H9 (cell line): ENCODE results near the gene RFX4. TPM values are rescaled to one million over a fixed set of nuclear protein-coding genes. Genes with fewer than 3 reads are reported as not detected.

Experiments used
- DNase-seq: peaks from one replicate; pipeline ENCODE4 v3.0.0-alpha.2; 2017
- H2AFZ ChIP-seq: one replicate; pipeline ENCODE4 v1.6.1; 2013; ENCODE audit warnings: mild to moderate bottlenecking, low read length, control low read depth, moderate library complexity
- H2AK5ac ChIP-seq: 2 replicates; pipeline ENCODE4 v1.6.1; 2013; ENCODE audit warnings: low read length, control low read depth, mixed read lengths; ENCODE audit not compliant: insufficient read length
- H2BK120ac ChIP-seq: one replicate; pipeline ENCODE4 v1.6.1; 2013; ENCODE audit warnings: low read depth, mild to moderate bottlenecking, low read length, control low read depth, inconsistent platforms; ENCODE audit not compliant: poor library complexity, severe bottlenecking
- H2BK12ac ChIP-seq: 2 replicates; pipeline ENCODE4 v1.6.1; 2013; ENCODE audit warnings: low read length, control low read depth, mixed read lengths, low read depth; ENCODE audit not compliant: insufficient read length
- H2BK15ac ChIP-seq: 2 replicates; pipeline ENCODE4 v1.6.1; 2013; ENCODE audit warnings: low read depth, low read length, control low read depth
- H2BK20ac ChIP-seq: one replicate; pipeline ENCODE4 v1.6.1; 2013; ENCODE audit warnings: low read depth, mild to moderate bottlenecking, low read length, control low read depth, inconsistent platforms; ENCODE audit not compliant: poor library complexity, severe bottlenecking
- H2BK5ac ChIP-seq: 2 replicates; pipeline ENCODE4 v1.6.1; 2013; ENCODE audit warnings: low read length, control low read depth, mixed read lengths; ENCODE audit not compliant: insufficient read length
- H3K14ac ChIP-seq: 2 replicates; pipeline ENCODE4 v1.6.1; 2013; ENCODE audit warnings: low read length, control low read depth; ENCODE audit not compliant: insufficient read depth
- H3K18ac ChIP-seq: 2 replicates; pipeline ENCODE4 v1.6.1; 2013; ENCODE audit warnings: low read depth, mild to moderate bottlenecking, mixed read lengths, low read length, control low read depth; ENCODE audit not compliant: insufficient read length
- H3K23ac ChIP-seq: 2 replicates; pipeline ENCODE4 v1.6.1; 2013; ENCODE audit warnings: low read length, control low read depth, mixed read lengths, low read depth; ENCODE audit not compliant: insufficient read length
- H3K23me2 ChIP-seq: 2 replicates; pipeline ENCODE4 v1.6.1; 2013; ENCODE audit warnings: low read depth, mild to moderate bottlenecking, mixed read lengths, low read length, control low read depth; ENCODE audit not compliant: insufficient read length, poor library complexity, severe bottlenecking
- H3K27ac ChIP-seq: 2 replicates; pipeline ENCODE4 v1.5.1; 2013; ENCODE audit warnings: low read length, control low read depth, mixed read lengths, low read depth; ENCODE audit not compliant: insufficient read length
- H3K27me3 ChIP-seq: 2 replicates; pipeline ENCODE4 v1.6.1; 2013; ENCODE audit warnings: low read length, control low read depth, inconsistent platforms; ENCODE audit not compliant: insufficient read depth
- H3K4ac ChIP-seq: 2 replicates; pipeline ENCODE4 v1.6.1; 2013; ENCODE audit warnings: low read depth, mild to moderate bottlenecking, control low read depth, inconsistent platforms, low read length, moderate library complexity
- H3K4me1 ChIP-seq: 2 replicates; pipeline ENCODE4 v1.6.1; 2013; ENCODE audit warnings: low read length, control low read depth, inconsistent platforms; ENCODE audit not compliant: insufficient read depth
- H3K4me2 ChIP-seq: 2 replicates; pipeline ENCODE4 v1.6.1; 2013; ENCODE audit warnings: low read length, control low read depth, mixed read lengths; ENCODE audit not compliant: insufficient read length, insufficient read depth
- H3K56ac ChIP-seq: 2 replicates; pipeline ENCODE4 v1.6.1; 2013; ENCODE audit warnings: low read depth, mild to moderate bottlenecking, mixed read lengths, low read length, control low read depth; ENCODE audit not compliant: insufficient read length
- H3K79me1 ChIP-seq: 2 replicates; pipeline ENCODE4 v1.6.1; 2013; ENCODE audit warnings: low read depth, mild to moderate bottlenecking, moderate library complexity, low read length, control low read depth, inconsistent platforms; ENCODE audit not compliant: insufficient read depth, poor library complexity, severe bottlenecking
- H3K79me2 ChIP-seq: 2 replicates; pipeline ENCODE4 v1.6.1; 2013; ENCODE audit warnings: low read length, control low read depth, inconsistent platforms; ENCODE audit not compliant: insufficient read depth
- H3K9ac ChIP-seq: 2 replicates; pipeline ENCODE4 v1.6.1; 2013; ENCODE audit warnings: low read length, control low read depth, mixed read lengths; ENCODE audit not compliant: insufficient read length; ENCODE audit errors: extremely low read depth
- H3K9me3 ChIP-seq: one replicate; pipeline ENCODE4 v1.6.1; 2013; ENCODE audit warnings: low read depth, low read length, inconsistent platforms; ENCODE audit not compliant: control insufficient read depth
- H3T11ph ChIP-seq: one replicate; pipeline ENCODE4 v1.6.1; 2013; ENCODE audit warnings: mild to moderate bottlenecking, low read length, control low read depth, inconsistent platforms
- H4K20me1 ChIP-seq: one replicate; pipeline ENCODE4 v1.6.1; 2013; ENCODE audit not compliant: control insufficient read depth, insufficient read length, insufficient read depth
- H4K5ac ChIP-seq: 2 replicates; pipeline ENCODE4 v1.6.1; 2013; ENCODE audit warnings: low read depth, mild to moderate bottlenecking, mixed read lengths, low read length, control low read depth; ENCODE audit not compliant: insufficient read length
- H4K8ac ChIP-seq: replicated peaks from 2 replicates; pipeline ENCODE4 v1.6.1; 2013; ENCODE audit warnings: low read length, control low read depth, mixed read lengths, low read depth; ENCODE audit not compliant: insufficient read length
- H4K91ac ChIP-seq: 2 replicates; pipeline ENCODE4 v1.6.1; 2013; ENCODE audit warnings: low read depth, mild to moderate bottlenecking, moderate library complexity, mixed read lengths, low read length, control low read depth; ENCODE audit not compliant: insufficient read length
- H3K27ac Mint-ChIP-seq, 3 experiments: 2 replicates in 2 of 3; 3 replicates in 1 of 3; pipeline ENCODE4 v1.8.0; 2020 to 2021; ENCODE audit warnings: mixed read lengths in 3 of 3, mild to moderate bottlenecking in 1 of 3, moderate library complexity in 1 of 3
- H3K27me3 Mint-ChIP-seq: 2 replicates; pipeline ENCODE4 v1.8.0; 2021; ENCODE audit warnings: low read depth, mild to moderate bottlenecking, moderate library complexity, mixed read lengths
- H3K36me3 Mint-ChIP-seq, 3 experiments: 2 replicates in 2 of 3; 3 replicates in 1 of 3; pipeline ENCODE4 v1.8.0; 2020 to 2021; ENCODE audit warnings: low read depth in 3 of 3, mixed read lengths in 3 of 3; ENCODE audit not compliant: insufficient read depth in 1 of 3
- H3K4me1 Mint-ChIP-seq, 2 experiments: 2 replicates each; pipeline ENCODE4 v1.8.0; 2020; ENCODE audit warnings: mixed read lengths in 2 of 2
- H3K4me3 Mint-ChIP-seq, 2 experiments: 2 replicates in 1 of 2; 3 replicates in 1 of 2; pipeline ENCODE4 v1.8.0; 2020 to 2021; ENCODE audit warnings: mild to moderate bottlenecking in 2 of 2, mixed read lengths in 2 of 2, moderate library complexity in 1 of 2
- H3K9me3 Mint-ChIP-seq, 2 experiments: 2 replicates in 1 of 2; 3 replicates in 1 of 2; pipeline ENCODE4 v1.8.0; 2020; ENCODE audit warnings: mild to moderate bottlenecking in 2 of 2, mixed read lengths in 2 of 2, moderate library complexity in 1 of 2
- CTCF ChIP-seq: fragments of 200-600 bp; sonication (generic); conservative IDR thresholded peaks from 3 replicates; pipeline ENCODE4 v1.8.0; 2021; ENCODE audit warnings: antibody characterized with exemption, mild to moderate bottlenecking
- WGBS: extraction: QIAGEN DNeasy Blood & Tissue Kit; methylation state at CpG from one replicate; pipeline ENCODE4 v1.1.7; 2013; ENCODE audit warnings: missing lambda C conversion rate, low lambda C conversion rate, mixed read lengths; ENCODE audit not compliant: insufficient read length; ENCODE audit errors: extremely low coverage; 5-methylcytosine and 5-hydroxymethylcytosine counted together
- total RNA-seq: library from RNA; stranded (reverse); gene quantifications from 2 replicates; pipeline ENCODE4 v1.2.1, GENCODE V29; 2021

Gene RFX4
- total RNA-seq, 1 experiment from 2014 or later: 0.57 TPM

DNA sequence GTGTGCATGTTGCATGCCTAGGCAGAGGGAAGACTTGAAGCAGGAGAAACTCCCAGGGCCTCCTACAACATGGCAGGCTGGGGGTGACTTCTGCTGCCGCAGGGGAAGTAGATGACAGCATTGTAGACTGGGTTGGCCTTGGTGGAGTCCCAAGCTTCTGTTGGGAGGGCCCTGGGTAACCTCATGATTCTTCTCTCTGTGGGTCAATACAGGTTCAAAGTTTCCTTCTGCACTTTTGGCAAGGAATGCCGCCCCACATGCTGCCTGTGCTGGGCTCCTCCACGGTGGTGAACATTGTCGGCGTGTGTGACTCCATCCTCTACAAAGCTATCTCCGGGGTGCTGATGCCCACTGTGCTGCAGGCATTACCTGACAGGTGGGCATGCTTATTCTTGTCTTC lies 113.3 kb downstream of the RFX4 start:
- no peak for TF ChIP-seq CTCF
- no peak overlapping the region for H3K18ac ChIP-seq
- H3K36me3 Mint-ChIP-seq: peaks cover 5 to 17% (median 6%) of the 10 kb centered on the region in 3 experiments; a peak in 5 of 7 replicates
- H4K20me1 ChIP-seq: no peaks in the 10 kb centered on the region
- no peak overlapping the region for H2AFZ ChIP-seq
- H3K4ac ChIP-seq: no peak overlapping the region; the same call in 1 of the 2 replicates
- no peak overlapping the region for H4K8ac ChIP-seq
- no peak overlapping the region for H3K27ac ChIP-seq
- no peak overlapping the region for H2AK5ac ChIP-seq
- H2BK12ac ChIP-seq: no peak overlapping the region
- no CpG with 5 or more reads among the region's 6 CpGs for WGBS
- no peak overlapping the region for H2BK15ac ChIP-seq
- H4K91ac ChIP-seq: no peak overlapping the region
- no peaks in the 10 kb centered on the region for H3K4me1 ChIP-seq
- H3K79me1 ChIP-seq: no peaks in the 10 kb centered on the region
- no peak overlapping the region for H2BK120ac ChIP-seq
- no peaks in the 10 kb centered on the region for H3K9me3 ChIP-seq
- H3K9ac ChIP-seq: no peak overlapping the region
- no peak overlapping the region for H2BK5ac ChIP-seq
- no peak overlapping the region for H3K27ac Mint-ChIP-seq
- no peak for DNase-seq
- peaks cover 12 to 15% of the 10 kb centered on the region in 2 experiments for H3K9me3 Mint-ChIP-seq
- no peaks in the 10 kb centered on the region for H3K27me3 ChIP-seq
- no peak overlapping the region for H4K5ac ChIP-seq
- H3K27me3 Mint-ChIP-seq: no peaks in the 10 kb centered on the region; the same call in 1 of the 2 replicates
- H3K56ac ChIP-seq: no peak overlapping the region
- H2BK20ac ChIP-seq: no peak overlapping the region
- H3K4me2 ChIP-seq: no peak overlapping the region
- H3K4me1 Mint-ChIP-seq: no peaks in the 10 kb centered on the region
- no peaks in the 10 kb centered on the region for H3K79me2 ChIP-seq
- H3K14ac ChIP-seq: no peak overlapping the region; the same call in 1 of the 2 replicates
- H3K4me3 Mint-ChIP-seq: no peak overlapping the region
- H3T11ph ChIP-seq: no peak overlapping the region
- H3K23ac ChIP-seq: no peak overlapping the region
- H3K23me2 ChIP-seq: no peaks in the 10 kb centered on the region
